ENCODE results near the gene JMJD1C.

GRCh38 chr10:63392224-63392623 lies 73.6 kb downstream of the JMJD1C start:
- TF ChIP-seq GATA2 (IDR thresholded peaks at IDR 0.05; ENCODE audit: low read depth, low read length) (no peak), GATA3 (IDR thresholded peaks at IDR 0.05; ENCODE audit: low read depth, low read length) (no peak)

Measured in SH-SY5Y (cell line).